T-helper 2 cell treated with Interferon-gamma antibody and Interleukin-4, amounts not matched to agents 5 μg/mL and 100 μg/mL, for 36 hours (primary cell): ENCODE measurements around the gene C5orf15.
"Not testable (repeated sequence)": the region's sequence is repeated elsewhere in the genome, so short reads cannot be mapped to it uniquely, and the experiment has no call there.

Experiments used
- DNase-seq: peaks from one replicate; pipeline ENCODE4 v3.0.0; 2021; ENCODE audit warnings: low spot score
- H3K27ac Mint-ChIP-seq: one replicate; pipeline ENCODE4 v1.8.0; 2021; ENCODE audit warnings: mild to moderate bottlenecking, mixed read lengths
- H3K27me3 Mint-ChIP-seq: one replicate; pipeline ENCODE4 v1.8.0; 2021; ENCODE audit warnings: low read depth, mixed read lengths
- H3K36me3 Mint-ChIP-seq: one replicate; pipeline ENCODE4 v1.8.0; 2021; ENCODE audit warnings: low read depth, mixed read lengths
- H3K4me1 Mint-ChIP-seq: one replicate; pipeline ENCODE4 v1.8.0; 2021; ENCODE audit warnings: low read depth, mixed read lengths
- H3K4me3 Mint-ChIP-seq: one replicate; pipeline ENCODE4 v1.8.0; 2022; ENCODE audit warnings: mild to moderate bottlenecking, moderate library complexity, mixed read lengths
- H3K9me3 Mint-ChIP-seq: one replicate; pipeline ENCODE4 v1.8.0; 2021; ENCODE audit warnings: mixed read lengths

Gene C5orf15

DNA sequence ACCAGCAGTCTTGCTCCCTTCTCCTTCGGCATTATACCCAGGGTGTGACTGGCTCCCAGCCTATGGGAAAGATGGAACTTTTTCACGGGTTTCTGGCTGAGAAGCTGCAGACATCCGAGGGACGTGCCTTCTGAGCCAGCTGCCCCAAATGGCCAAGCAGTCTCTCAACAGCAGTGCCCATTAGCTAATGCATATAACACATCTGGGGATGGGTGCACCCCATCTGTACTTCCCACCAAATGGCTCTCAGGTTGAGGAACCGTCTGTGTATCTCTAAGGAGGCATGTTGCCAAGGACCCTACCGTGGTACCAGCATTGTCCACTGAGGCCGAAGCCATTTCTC lies 25.0 kb downstream of the C5orf15 start:
- H3K27ac Mint-ChIP-seq: no peak overlapping the region
- peaks cover 3% of the 10 kb centered on the region for H3K4me1 Mint-ChIP-seq
- no peak for DNase-seq
- H3K4me3 Mint-ChIP-seq: no peak overlapping the region
- no peaks in the 10 kb centered on the region for H3K27me3 Mint-ChIP-seq
- H3K36me3 Mint-ChIP-seq: no peaks in the 10 kb centered on the region
- H3K9me3 Mint-ChIP-seq: no peaks in the 10 kb centered on the region

DNA sequence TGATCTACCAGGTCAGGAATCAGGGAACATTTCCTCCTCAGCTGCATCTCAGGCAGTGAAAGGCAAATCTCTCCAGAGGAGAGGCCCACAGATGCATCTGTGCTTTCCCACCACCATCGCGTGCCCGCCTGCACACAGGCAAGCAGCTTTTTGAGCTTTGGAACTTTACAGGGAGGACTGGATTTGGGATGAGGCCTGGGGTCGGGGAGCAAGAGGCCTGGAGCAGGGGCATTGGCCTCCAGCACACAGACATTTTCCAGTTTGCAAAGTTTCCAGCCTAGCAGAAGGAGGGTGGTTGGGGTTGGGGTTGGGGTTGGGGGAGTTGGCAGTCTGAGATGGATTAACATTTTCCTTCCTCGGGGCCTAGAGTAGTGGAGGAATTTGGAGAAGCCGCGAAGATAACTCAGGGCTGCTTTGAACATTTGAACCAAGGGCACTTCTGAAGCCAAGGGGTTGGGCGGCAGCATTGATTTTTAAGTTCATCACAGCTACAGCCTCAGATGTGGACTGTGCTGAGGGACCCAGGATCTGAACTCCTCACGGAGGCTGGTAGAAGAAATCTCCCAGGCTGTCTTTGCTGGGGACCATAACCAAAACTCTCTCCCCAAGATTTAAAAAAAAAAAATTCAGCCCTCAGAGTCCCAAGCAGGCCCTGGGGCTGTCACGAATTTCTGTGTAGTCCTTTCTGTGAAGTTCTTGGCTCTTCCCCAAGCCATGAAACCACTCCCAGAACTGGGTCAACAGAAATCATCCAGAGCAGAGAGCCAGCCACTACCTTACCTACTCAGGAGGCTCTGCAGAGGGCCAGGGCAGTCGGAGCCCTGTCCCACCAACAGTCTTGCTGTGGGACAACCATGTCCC lies 25.6 kb downstream of the C5orf15 start:
- peaks cover 3% of the 10 kb centered on the region for H3K4me1 Mint-ChIP-seq
- H3K4me3 Mint-ChIP-seq: no peak overlapping the region
- no peak overlapping the region for H3K27ac Mint-ChIP-seq

DNA sequence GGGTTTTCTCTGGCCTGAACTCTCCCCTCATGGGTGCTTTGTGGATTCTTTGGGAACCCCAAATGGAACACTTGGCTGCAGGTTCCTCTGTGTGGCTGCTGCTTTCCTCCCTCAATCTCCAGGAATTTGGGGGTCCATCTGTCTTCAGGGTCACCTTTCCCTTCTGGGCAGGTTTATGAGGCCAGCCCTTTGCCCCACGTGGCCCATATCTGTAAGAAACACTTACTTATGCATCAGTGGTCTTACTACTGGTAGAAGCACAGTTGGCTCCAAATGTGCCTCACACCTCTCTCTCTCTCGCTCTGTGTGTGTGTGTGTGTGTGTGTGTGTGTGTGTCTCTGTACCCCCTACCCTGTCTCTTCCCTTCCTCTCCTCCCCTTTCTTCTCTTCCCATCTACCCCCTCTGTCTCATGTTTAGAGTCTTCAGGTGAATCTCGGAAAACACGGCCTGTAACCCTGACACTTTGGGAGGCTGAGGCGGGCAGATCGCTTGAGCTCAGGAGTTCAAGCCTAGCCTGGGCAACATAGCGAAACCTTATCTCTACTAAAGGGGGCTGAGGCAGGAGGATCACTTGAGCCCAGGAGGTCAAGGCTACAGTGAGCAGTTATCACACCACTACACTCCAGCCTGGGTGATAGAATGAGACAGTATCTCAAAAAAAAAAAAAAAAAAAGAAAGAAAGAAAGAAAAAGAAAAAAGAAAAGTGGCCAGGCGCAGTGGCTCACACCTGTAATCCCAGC lies 26.8 kb downstream of the C5orf15 start:
- Mint-ChIP-seq H3K27ac (no peak overlapping the region), H3K27me3 (no peaks in the 10 kb centered on the region), H3K9me3 (no peaks in the 10 kb centered on the region), H3K4me3 (no peak overlapping the region), H3K4me1 (peaks cover 3% of the 10 kb centered on the region), H3K36me3 (no peaks in the 10 kb centered on the region)
- DNase-seq: no peak

More for the DNA sequence above, 25.6 kb downstream of the C5orf15 start:
- Mint-ChIP-seq H3K9me3 (no peaks in the 10 kb centered on the region), H3K36me3 (no peaks in the 10 kb centered on the region), H3K27me3 (no peaks in the 10 kb centered on the region)
- no peak for DNase-seq

DNA sequence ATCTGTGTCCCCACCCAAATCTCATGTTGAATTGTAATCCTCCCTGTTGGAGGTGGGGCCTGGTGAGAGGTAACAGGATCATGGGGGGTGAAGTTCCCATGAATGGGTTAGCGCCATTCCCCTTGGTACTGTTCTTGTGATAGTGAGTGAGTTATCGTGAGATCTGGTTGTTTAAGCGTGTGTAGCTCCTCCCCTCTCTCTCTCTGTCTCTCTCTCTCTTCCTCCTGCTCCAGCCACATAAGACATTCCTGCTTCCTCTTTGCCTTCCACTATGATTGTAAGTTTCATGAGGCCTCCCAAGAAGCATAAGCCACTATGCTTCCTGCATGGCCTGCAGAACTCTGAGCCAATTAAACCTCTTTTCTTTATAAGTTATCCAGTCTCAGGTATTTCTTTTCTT lies 28.8 kb downstream of the C5orf15 start:
- H3K27ac Mint-ChIP-seq: no peak overlapping the region
- DNase-seq: no peak
- H3K4me1 Mint-ChIP-seq: peaks cover 3% of the 10 kb centered on the region
- no peaks in the 10 kb centered on the region for H3K9me3 Mint-ChIP-seq
- H3K36me3 Mint-ChIP-seq: no peaks in the 10 kb centered on the region
- no peaks in the 10 kb centered on the region for H3K27me3 Mint-ChIP-seq
- H3K4me3 Mint-ChIP-seq: no peak overlapping the region

- H3K36me3 Mint-ChIP-seq: no peaks in the 10 kb centered on the region
- no peaks in the 10 kb centered on the region for H3K9me3 Mint-ChIP-seq
- peaks cover 3% of the 10 kb centered on the region for H3K4me1 Mint-ChIP-seq
- no peak for DNase-seq
- H3K27ac Mint-ChIP-seq: no peak overlapping the region
- no peak overlapping the region for H3K4me3 Mint-ChIP-seq
- H3K27me3 Mint-ChIP-seq: no peaks in the 10 kb centered on the region
Observed at GRCh38 chr5:133938929-133939328, 29.5 kb downstream of the C5orf15 start.

DNA sequence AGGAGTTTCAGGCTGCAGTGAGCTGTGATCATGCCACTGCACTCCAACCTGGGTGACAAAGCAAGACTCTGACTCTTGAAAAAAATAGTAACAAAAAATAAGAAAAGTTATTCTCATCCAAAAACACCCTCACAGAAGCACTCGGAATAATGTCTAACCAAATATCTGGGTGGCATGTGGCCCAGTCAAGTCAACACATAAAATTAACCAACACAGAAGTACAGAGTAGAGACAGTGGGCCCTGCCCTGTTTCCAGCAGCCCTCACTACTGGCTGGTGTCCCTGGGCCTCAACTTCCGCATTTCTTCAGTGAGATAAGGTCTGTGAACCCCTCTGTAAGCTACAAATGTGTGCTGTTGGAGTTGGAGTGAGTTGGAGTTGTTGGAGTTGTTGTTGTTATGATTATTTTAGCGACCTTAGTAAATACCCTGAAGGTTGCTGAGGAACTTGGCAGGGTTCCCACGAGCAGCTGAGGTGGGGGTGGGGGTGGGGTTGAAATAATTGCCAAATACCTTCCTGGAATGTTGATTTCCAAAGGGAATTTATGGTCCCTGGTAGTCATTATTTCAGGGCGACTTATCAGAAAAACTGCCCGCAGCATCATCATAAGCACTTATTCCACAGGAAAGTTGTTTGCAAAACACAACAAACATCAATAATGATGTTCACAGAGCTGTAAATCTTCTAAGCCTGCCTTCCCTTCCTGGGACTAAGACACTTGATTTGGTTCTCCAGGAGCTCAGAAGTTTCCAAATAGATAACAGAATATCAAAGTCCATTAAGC lies 30.2 kb downstream of the C5orf15 start:
- Mint-ChIP-seq H3K27me3 (no peaks in the 10 kb centered on the region), H3K4me3 (no peak overlapping the region), H3K36me3 (no peaks in the 10 kb centered on the region), H3K4me1 (peaks cover 3% of the 10 kb centered on the region), H3K9me3 (no peaks in the 10 kb centered on the region), H3K27ac (no peak overlapping the region)
- no peak for DNase-seq

- H3K36me3 Mint-ChIP-seq, H3K27ac Mint-ChIP-seq, DNase-seq, H3K4me3 Mint-ChIP-seq, H3K9me3 Mint-ChIP-seq, H3K27me3 Mint-ChIP-seq, H3K4me1 Mint-ChIP-seq: not testable (repeated sequence)
Observed at GRCh38 chr5:133937628-133938027, 30.8 kb downstream of the C5orf15 start.

DNA sequence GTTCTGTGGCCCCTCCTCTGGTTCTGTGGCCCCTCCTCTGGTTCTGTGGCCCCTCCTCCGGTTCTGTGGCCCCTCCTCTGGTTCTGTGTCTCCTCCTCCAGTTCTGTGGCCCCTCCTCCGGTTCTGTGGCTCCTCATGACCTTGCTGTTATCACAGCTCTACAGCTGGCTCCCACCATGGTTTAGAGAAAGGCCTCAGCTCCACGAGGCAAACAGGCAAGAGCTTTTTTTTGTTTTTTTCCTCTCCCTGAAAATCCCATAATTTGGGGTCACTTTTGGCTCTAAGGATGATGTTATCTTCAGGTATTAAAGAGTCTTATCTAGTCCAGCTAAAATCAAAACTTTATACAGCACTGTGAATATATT lies 31.8 kb downstream of the C5orf15 start:
- Mint-ChIP-seq H3K27ac (no peak overlapping the region), H3K4me3 (no peak overlapping the region)
- no peak for DNase-seq

GRCh38 chr5:133935991-133936650 lies 32.3 kb downstream of the C5orf15 start:
- not testable (repeated sequence) for H3K36me3 Mint-ChIP-seq, H3K27me3 Mint-ChIP-seq, H3K9me3 Mint-ChIP-seq, DNase-seq, H3K4me1 Mint-ChIP-seq, H3K27ac Mint-ChIP-seq, H3K4me3 Mint-ChIP-seq

More for the DNA sequence above, 31.8 kb downstream of the C5orf15 start:
- Mint-ChIP-seq H3K36me3 (no peaks in the 10 kb centered on the region), H3K27me3 (no peaks in the 10 kb centered on the region), H3K4me1 (peaks cover 5% of the 10 kb centered on the region), H3K9me3 (no peaks in the 10 kb centered on the region)

DNA sequence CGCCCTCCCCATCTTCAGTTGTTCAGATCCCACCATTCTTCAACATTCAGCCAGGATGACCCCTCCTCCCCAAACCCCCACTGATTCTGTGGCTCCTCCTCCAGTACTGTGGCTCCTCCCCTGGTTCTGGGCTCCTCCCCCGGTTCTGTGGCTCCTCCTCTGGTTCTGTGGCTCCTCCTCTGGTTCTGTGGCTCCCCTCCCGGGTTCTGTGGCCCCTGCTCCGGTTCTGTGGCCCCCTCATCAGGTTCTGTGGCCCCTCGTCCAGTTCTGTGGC lies 32.8 kb downstream of the C5orf15 start:
- peaks cover 13% of the 10 kb centered on the region for H3K4me1 Mint-ChIP-seq
- H3K9me3 Mint-ChIP-seq: no peaks in the 10 kb centered on the region
- no peak overlapping the region for H3K27ac Mint-ChIP-seq
- H3K36me3 Mint-ChIP-seq: no peaks in the 10 kb centered on the region
- H3K27me3 Mint-ChIP-seq: no peaks in the 10 kb centered on the region
- no peak overlapping the region for H3K4me3 Mint-ChIP-seq
- no peak for DNase-seq

DNA sequence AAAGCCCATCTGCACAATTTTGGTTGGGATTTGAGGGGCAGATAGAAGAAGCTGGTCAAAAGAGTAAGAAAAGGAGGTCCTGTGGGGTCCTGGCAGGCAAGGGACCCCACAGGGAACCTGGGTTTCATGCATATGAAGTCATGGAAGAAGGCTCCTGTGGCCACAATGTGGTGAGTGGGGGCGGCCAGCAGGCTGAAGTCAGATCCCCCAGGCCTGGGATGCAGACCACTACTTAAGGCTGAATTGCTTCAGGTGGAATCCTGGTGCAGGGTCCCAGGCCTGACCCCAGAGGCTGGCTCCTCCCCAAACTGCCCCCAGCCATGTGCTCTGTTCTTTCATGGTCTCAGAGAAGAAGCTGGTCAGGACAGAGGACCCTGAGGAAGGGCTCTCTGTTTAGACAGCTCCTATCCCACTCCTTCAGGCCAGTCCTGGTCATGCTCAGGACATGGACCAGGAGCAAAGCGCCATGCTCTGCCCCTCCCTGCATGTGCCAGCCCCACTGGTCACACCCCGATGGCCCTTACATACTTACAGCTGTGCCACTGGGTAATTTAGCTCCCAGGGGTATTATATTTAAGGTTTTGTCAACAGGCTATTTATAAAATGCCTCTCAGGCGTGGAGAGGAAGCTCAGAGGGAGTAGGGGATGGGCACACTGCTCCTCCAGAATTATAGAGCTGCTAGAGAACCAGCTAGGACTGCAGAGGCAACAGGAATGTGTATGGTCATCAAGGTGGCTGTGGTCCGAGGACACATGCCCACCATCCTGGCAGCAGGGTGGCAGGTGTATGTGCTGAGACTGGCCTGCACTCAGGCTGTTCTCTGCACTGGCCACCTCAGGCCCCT lies 33.4 kb downstream of the C5orf15 start:
- Mint-ChIP-seq H3K4me3 (no peak overlapping the region), H3K27ac (peak overlapping the region; percentile 9), H3K27me3 (no peaks in the 10 kb centered on the region), H3K4me1 (peaks cover 18% of the 10 kb centered on the region), H3K9me3 (no peaks in the 10 kb centered on the region), H3K36me3 (no peaks in the 10 kb centered on the region)
- DNase-seq: no peak

- H3K4me1 Mint-ChIP-seq: peaks cover 23% of the 10 kb centered on the region
- H3K27ac Mint-ChIP-seq: no peak overlapping the region
- H3K4me3 Mint-ChIP-seq: no peak overlapping the region
Observed at GRCh38 chr5:133934311-133934710, 34.1 kb downstream of the C5orf15 start.

DNA sequence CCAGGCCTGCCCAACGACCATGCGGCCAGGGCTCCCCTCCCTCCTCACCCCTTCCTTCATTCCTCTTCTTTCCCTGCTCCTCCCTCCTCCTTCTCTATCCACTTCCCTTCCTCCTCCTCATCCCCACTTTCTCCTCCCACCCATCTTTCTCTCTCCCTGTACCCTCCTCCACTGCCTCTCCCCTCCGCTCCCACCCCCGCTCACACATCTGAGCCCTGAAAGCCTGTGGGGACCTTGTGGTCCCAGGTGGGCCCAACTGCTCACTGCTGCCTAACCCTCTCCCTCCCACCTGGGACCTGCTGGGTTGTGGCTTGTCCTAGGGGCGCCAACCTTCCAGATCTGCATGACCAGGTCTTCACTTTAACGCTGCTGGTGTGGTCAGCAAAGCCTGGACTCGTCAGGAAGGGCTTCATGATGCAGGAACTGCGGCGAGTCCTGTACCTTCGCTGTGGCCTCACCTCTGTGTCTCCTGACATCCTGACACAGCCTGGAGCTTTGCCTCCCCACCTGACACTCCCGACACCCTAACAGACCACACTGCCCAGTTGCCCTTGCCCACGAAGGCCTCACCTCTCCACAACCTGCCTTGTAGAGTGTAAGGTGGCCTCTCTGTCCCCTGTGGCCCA lies 34.6 kb downstream of the C5orf15 start:
- peaks cover 25% of the 10 kb centered on the region for H3K4me1 Mint-ChIP-seq
- H3K4me3 Mint-ChIP-seq: no peak overlapping the region
- no peaks in the 10 kb centered on the region for H3K9me3 Mint-ChIP-seq
- no peaks in the 10 kb centered on the region for H3K27me3 Mint-ChIP-seq
- no peaks in the 10 kb centered on the region for H3K36me3 Mint-ChIP-seq
- no peak for DNase-seq
- no peak overlapping the region for H3K27ac Mint-ChIP-seq

More at GRCh38 chr5:133934311-133934710, 34.1 kb downstream of the C5orf15 start:
- Mint-ChIP-seq H3K36me3 (no peaks in the 10 kb centered on the region), H3K9me3 (no peaks in the 10 kb centered on the region), H3K27me3 (no peaks in the 10 kb centered on the region)
- no peak for DNase-seq
